Measurements from ENCODE around the gene SEMA4D.
"Not testable (repeated sequence)": the region's sequence is repeated elsewhere in the genome, so short reads cannot be mapped to it uniquely, and the experiment has no call there.

SEMA4D gene

DNA sequence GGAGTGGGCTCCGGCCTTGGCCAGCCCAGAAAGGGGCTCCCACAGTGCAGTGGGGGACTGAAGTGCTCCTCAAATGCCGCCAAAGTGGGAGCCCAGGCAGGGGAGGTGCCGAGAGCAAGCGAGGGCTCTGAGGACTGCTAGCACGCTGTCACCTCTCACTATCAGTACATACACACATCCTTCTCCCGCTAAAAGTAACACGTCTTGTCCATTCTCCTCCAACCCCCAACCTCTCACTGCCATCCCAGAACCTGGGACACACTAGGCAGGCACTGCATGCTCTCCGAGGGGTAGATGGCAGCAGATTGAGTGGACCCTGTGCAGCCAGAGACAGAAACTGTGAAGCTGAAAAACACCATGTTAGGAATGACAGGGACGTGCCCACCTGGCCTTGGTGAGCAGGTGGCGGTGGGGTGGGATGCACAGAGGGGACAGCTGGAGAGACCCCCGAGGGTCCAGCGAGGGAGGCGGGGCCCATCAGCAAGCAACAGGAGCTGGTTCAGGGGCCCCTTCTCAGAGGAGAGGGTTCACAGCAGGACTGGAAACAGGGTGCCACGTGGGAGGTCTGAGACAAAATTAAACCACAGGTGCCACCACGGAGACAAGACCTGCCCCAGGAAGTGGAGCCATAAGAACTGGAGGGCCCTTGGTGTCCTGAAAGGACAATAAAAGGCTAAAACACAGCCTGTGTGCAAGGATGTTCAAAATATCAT lies 16.9 kb downstream of the SEMA4D start:
- DNase-seq = no peak

- not testable (repeated sequence) for DNase-seq
Observed at GRCh38 chr9:89480372-89480771, 17.5 kb downstream of the SEMA4D start.

- DNase-seq = not testable (repeated sequence)
Observed at GRCh38 chr9:89479669-89480011, 18.3 kb downstream of the SEMA4D start.

GRCh38 chr9:89478821-89479668 lies 18.9 kb downstream of the SEMA4D start:
- DNase-seq = no peak

- DNase-seq = peak; percentile 62
Observed at GRCh38 chr9:89477811-89478630, 19.9 kb downstream of the SEMA4D start.

- DNase-seq = peak; percentile 62
Observed at GRCh38 chr9:89477384-89477783, 20.5 kb downstream of the SEMA4D start.

- DNase-seq = no peak
Observed at GRCh38 chr9:89476546-89476945, 21.4 kb downstream of the SEMA4D start.

GRCh38 chr9:89475891-89476440 lies 21.9 kb downstream of the SEMA4D start:
- DNase-seq = no peak

- DNase-seq = no peak
Observed at GRCh38 chr9:89474939-89475338, 23.0 kb downstream of the SEMA4D start.

GRCh38 chr9:89473762-89474469 lies 24.0 kb downstream of the SEMA4D start:
- DNase-seq = no peak

DNA sequence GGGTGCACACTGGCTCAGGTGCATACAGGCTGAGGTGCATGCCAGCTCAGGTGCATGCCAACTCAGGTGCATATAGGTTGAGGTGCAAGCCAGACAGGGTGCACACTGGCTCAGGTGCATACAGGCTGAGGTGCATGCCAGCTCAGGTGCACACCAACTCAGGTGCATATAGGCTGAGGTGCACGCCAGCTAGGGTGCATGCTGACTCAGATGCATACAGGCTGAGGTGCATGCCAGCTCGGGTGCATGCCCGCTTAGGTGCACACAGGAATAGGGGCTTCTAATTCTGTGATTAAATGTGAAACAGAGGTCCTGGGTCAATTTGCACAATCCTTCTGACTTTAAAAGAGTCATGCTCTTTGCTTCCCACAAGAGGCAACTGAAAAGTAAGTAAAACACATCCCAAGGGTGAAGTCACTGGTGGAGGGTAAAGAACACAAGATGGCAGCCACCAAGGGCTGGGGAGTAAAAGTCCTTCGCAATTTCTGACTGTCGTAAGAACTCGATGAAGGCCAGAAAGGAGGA lies 26.1 kb downstream of the SEMA4D start:
- DNase-seq = not testable (repeated sequence)

- DNase-seq = no peak
Observed at GRCh38 chr9:89471390-89471789, 26.5 kb downstream of the SEMA4D start.

DNA sequence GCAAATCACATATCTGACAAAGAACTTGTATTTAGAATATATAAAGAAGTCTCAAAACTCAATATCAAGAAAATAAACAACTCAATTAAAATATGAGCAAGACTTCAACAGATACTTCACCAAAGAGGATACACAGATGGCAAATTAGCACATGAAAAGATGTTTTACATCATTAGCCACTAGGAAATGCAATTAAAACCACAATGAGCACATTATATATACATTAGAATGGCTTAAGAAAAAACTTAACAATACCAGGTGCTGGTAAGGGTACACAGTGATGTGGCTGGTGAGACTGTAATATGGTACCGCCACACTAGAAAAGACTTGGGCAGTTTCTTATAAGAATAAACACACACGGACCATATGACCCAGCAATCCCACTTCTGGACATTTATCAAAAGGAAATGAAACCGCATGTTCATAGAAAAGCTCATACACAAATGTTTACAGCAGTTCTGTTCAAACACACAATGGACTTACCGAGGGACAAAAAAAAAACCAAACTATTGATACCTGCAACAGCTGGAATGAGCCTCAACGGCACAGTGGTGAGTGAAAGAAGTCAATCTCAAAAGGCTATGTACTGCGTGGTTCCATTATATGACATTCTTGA lies 27.6 kb downstream of the SEMA4D start:
- no peak for DNase-seq

GRCh38 chr9:89469003-89469402 lies 28.9 kb downstream of the SEMA4D start:
- DNase-seq = no peak

DNA sequence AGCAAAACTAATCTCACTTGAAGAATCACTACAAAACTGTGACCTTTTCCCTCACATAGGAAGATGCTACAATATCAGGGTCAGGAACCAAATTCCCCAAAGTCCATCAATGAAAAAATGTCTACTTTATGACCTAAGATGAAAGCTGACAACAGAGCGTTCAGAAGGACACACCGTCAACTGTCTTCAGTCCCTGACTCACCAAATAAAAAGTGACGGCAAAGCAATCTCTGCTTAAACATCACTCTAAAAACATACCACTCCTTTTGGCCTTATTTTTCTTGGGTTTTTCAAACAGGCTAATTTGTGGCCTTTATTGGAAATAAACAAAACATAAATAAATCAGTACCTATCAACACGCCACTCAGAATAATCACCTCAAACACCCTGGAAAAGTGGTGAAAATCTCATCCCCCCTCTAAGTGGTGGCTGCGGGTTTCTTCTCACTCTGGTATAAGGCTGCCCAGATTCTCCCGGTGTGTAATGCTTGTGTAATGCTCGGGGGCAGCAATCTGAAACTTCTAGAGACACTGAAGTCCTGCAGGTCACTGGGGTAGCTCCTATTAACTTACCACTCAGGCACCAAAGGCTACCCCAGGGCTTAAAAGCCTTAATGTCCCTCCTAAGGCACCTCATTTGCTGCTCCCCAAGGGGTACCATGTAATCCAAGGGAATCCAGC lies 29.5 kb downstream of the SEMA4D start:
- no peak for DNase-seq

DNA sequence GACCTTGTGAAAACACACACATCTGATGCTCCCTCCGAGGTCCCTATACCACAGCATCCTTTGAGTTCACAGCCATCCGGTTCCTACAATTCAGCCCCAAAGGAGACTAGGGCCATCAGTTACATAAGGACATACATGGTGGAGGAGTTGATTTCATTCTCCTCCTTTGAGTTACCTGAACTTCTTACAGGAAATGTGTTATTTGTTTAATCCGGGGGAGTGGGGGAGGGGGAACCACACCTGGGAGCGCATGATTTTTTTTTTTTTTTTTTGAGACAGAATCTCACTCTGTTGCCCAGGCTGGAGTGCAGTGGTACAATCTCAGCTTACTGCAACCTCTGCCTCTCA lies 30.7 kb downstream of the SEMA4D start:
- DNase-seq = no peak

- peak; percentile 50 for DNase-seq
Observed at GRCh38 chr9:89466451-89467277, 31.2 kb downstream of the SEMA4D start.

- peak; percentile 1 for DNase-seq
Observed at GRCh38 chr9:89465726-89466308, 32.1 kb downstream of the SEMA4D start.

DNA sequence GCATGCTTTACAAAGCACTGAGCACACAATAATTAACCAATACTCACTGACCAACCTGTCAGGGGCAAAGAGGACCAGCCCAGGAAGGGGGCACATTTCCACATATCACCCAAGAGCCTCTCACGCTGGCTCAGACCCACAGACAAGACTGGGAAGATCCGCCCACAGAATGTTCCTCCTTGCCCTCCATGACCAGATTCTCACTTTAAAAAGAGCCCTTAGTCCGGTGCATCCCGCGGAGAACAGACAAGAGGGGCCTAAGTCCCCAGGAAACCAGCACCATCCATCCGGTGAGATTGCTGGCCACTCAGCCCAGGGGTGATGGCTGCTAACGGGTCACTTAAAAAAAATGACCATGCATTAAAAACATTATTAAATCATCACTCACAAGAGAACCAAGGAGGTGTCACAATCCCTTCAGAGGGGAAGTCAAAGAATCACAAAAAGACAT lies 32.9 kb downstream of the SEMA4D start:
- DNase-seq = no peak
